ENCODE measurements around the gene CLSTN2. TPM values are rescaled to one million over a fixed set of nuclear protein-coding genes. Genes with fewer than 3 reads are reported as not detected.
A peak's percentile ranks its signal among the peaks of the same experiment; 100 is the strongest.

The CLSTN2 gene
- polyA plus RNA-seq, 4 donors = under 0.01 to 1.2 (median 0.84) TPM; not detected in 1

GRCh38 chr3:139937674-139938279 is 2.8 kb downstream of the CLSTN2 start:
- Histone ChIP-seq H3K27ac (ENCODE audit: low read depth in 1 of 3, low read length in 2 of 3) (no peak overlapping the region), H3K36me3 (ENCODE audit: control insufficient read depth in 3 of 3, insufficient read depth in 2 of 3, low read depth in 1 of 3, low read length in 3 of 3) (no peaks in the 10 kb centered on the region), H3K4me3 (ENCODE audit: low read depth in 1 of 3, low read length in 3 of 3) (no peak overlapping the region), H3K9me3 (ENCODE audit: control insufficient read depth in 2 of 2, insufficient read depth in 1 of 2, low read depth in 1 of 2, low read length in 1 of 2) (no peaks in the 10 kb centered on the region), H3K27me3 (ENCODE audit: control insufficient read depth in 3 of 3, insufficient read depth in 3 of 3, low read length in 3 of 3) (peaks cover 8 to 29% (median 12%) of the 10 kb centered on the region in 3 donors), H3K4me1 (ENCODE audit: control insufficient read depth in 3 of 3, insufficient read depth in 2 of 3, low read depth in 1 of 3, low read length in 2 of 3) (peaks cover 0 to 12% (median 0%) of the 10 kb centered on the region in 3 donors)
- 9 to 13% (median 10%) methylated on average over 8 of the region's 8 CpGs for WGBS, 3 donors
- DNase-seq (peak; percentile 25 to 42), FAIRE-seq (no peak)

GRCh38 chr3:139939681-139940190 is 4.8 kb downstream of the CLSTN2 start:
- peaks cover 4 to 20% (median 5%) of the 10 kb centered on the region in 3 donors for H3K27me3 ChIP-seq (ENCODE audit: control insufficient read depth in 3 of 3, insufficient read depth in 3 of 3, low read length in 3 of 3)
- H3K9me3 ChIP-seq (ENCODE audit: control insufficient read depth in 2 of 2, insufficient read depth in 1 of 2, low read depth in 1 of 2, low read length in 1 of 2) = no peaks in the 10 kb centered on the region
- no peak overlapping the region for H3K27ac ChIP-seq (ENCODE audit: low read depth in 1 of 3, low read length in 2 of 3)
- no peak overlapping the region for H3K4me3 ChIP-seq (ENCODE audit: low read depth in 1 of 3, low read length in 3 of 3)
- H3K36me3 ChIP-seq (ENCODE audit: control insufficient read depth in 3 of 3, insufficient read depth in 2 of 3, low read depth in 1 of 3, low read length in 3 of 3) = no peaks in the 10 kb centered on the region
- DNase-seq (no peak), FAIRE-seq (no peak)
- WGBS, 3 donors = 10 to 52% (median 34%) methylated on average over 2 of the region's 2 CpGs
- peaks cover 0 to 10% (median 0%) of the 10 kb centered on the region in 3 donors for H3K4me1 ChIP-seq (ENCODE audit: control insufficient read depth in 3 of 3, insufficient read depth in 2 of 3, low read depth in 1 of 3, low read length in 2 of 3)

GRCh38 chr3:139940622-139941021 is 5.6 kb downstream of the CLSTN2 start:
- Histone ChIP-seq H3K9me3 (ENCODE audit: control insufficient read depth in 2 of 2, insufficient read depth in 1 of 2, low read depth in 1 of 2, low read length in 1 of 2) (no peaks in the 10 kb centered on the region), H3K4me3 (ENCODE audit: low read depth in 1 of 3, low read length in 3 of 3) (no peak overlapping the region), H3K27me3 (ENCODE audit: control insufficient read depth in 3 of 3, insufficient read depth in 3 of 3, low read length in 3 of 3) (peaks cover 0 to 15% (median 4%) of the 10 kb centered on the region in 3 donors), H3K36me3 (ENCODE audit: control insufficient read depth in 3 of 3, insufficient read depth in 2 of 3, low read depth in 1 of 3, low read length in 3 of 3) (no peaks in the 10 kb centered on the region), H3K4me1 (ENCODE audit: control insufficient read depth in 3 of 3, insufficient read depth in 2 of 3, low read depth in 1 of 3, low read length in 2 of 3) (peaks cover 0 to 7% (median 0%) of the 10 kb centered on the region in 3 donors), H3K27ac (ENCODE audit: low read depth in 1 of 3, low read length in 2 of 3) (no peak overlapping the region)
- no peak for FAIRE-seq
- 9 to 29% (median 11%) methylated on average over 1 of the region's 1 CpG for WGBS, 3 donors
- peak; percentile 19 to 33 for DNase-seq

DNA sequence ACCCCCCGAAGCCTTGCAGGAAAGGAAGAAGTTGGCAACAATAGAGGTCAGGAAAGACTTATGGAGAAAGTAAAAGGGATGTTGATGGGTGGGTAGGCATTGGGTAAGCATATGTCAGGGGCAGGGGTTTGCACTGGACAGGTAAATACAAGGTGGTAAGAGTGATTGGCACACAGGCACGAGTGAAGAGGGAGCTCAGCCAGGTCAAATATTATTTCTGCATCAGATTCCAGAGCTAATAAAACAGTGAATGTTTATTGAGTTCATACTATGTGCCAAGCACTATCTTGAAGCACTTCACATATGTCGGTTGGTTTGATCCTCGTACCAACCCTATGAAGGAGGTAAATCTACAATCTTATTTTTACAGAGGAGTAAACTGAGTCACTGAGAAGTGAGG is 6.6 kb downstream of the CLSTN2 start:
- Histone ChIP-seq H3K27ac (ENCODE audit: low read depth in 1 of 3, low read length in 2 of 3) (no peak overlapping the region), H3K4me1 (ENCODE audit: control insufficient read depth in 3 of 3, insufficient read depth in 2 of 3, low read depth in 1 of 3, low read length in 2 of 3) (no peaks in the 10 kb centered on the region), H3K27me3 (ENCODE audit: control insufficient read depth in 3 of 3, insufficient read depth in 3 of 3, low read length in 3 of 3) (peaks cover 0 to 6% (median 0%) of the 10 kb centered on the region in 3 donors), H3K9me3 (ENCODE audit: control insufficient read depth in 2 of 2, insufficient read depth in 1 of 2, low read depth in 1 of 2, low read length in 1 of 2) (no peaks in the 10 kb centered on the region), H3K36me3 (ENCODE audit: control insufficient read depth in 3 of 3, insufficient read depth in 2 of 3, low read depth in 1 of 3, low read length in 3 of 3) (no peaks in the 10 kb centered on the region), H3K4me3 (ENCODE audit: low read depth in 1 of 3, low read length in 3 of 3) (no peak overlapping the region)
- FAIRE-seq = no peak
- 72 to 82% (median 75%) methylated on average over 4 of the region's 4 CpGs for WGBS, 3 donors
- no peak for DNase-seq

- no peak for FAIRE-seq
- no peaks in the 10 kb centered on the region for H3K4me1 ChIP-seq (ENCODE audit: control insufficient read depth in 3 of 3, insufficient read depth in 2 of 3, low read depth in 1 of 3, low read length in 2 of 3)
- no peak overlapping the region for H3K27ac ChIP-seq (ENCODE audit: low read depth in 1 of 3, low read length in 2 of 3)
- no peak overlapping the region for H3K4me3 ChIP-seq (ENCODE audit: low read depth in 1 of 3, low read length in 3 of 3)
- no peak for DNase-seq
- no peaks in the 10 kb centered on the region for H3K27me3 ChIP-seq (ENCODE audit: control insufficient read depth in 3 of 3, insufficient read depth in 3 of 3, low read length in 3 of 3)
- H3K9me3 ChIP-seq (ENCODE audit: control insufficient read depth in 2 of 2, insufficient read depth in 1 of 2, low read depth in 1 of 2, low read length in 1 of 2) = no peaks in the 10 kb centered on the region
- 86 to 94% (median 92%) methylated on average over 7 of the region's 7 CpGs for WGBS, 3 donors
- H3K36me3 ChIP-seq (ENCODE audit: control insufficient read depth in 3 of 3, insufficient read depth in 2 of 3, low read depth in 1 of 3, low read length in 3 of 3) = no peaks in the 10 kb centered on the region
Observed at GRCh38 chr3:139944256-139944910, 9.4 kb downstream of the CLSTN2 start.

- FAIRE-seq = no peak
- WGBS, 3 donors = 85 to 90% (median 87%) methylated on average over 4 of the region's 4 CpGs
- H3K36me3 ChIP-seq (ENCODE audit: control insufficient read depth in 3 of 3, insufficient read depth in 2 of 3, low read depth in 1 of 3, low read length in 3 of 3) = no peaks in the 10 kb centered on the region
Observed at GRCh38 chr3:139945386-139945785, 10.4 kb downstream of the CLSTN2 start.

DNA sequence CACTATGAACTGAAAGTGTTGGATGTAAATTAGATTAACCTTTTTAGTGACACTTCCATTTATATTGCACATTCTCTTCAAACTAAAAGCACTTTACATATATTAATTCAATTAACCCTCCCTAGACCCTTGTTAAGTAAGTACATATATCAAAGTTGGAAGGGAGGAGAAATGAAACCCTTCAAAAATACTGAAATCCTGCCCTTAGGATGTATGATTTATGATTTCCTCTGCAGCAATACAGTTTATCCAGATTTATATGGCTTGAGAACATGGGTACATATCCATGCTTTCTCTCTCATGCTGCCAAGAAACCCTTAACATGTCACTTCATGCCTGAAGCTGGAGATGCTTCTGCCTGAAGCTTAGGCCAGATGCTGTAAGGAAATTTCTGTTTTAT is 11.0 kb downstream of the CLSTN2 start:
- no peaks in the 10 kb centered on the region for H3K36me3 ChIP-seq (ENCODE audit: control insufficient read depth in 3 of 3, insufficient read depth in 2 of 3, low read depth in 1 of 3, low read length in 3 of 3)
- no peaks in the 10 kb centered on the region for H3K27me3 ChIP-seq (ENCODE audit: control insufficient read depth in 3 of 3, insufficient read depth in 3 of 3, low read length in 3 of 3)
- H3K4me1 ChIP-seq (ENCODE audit: control insufficient read depth in 3 of 3, insufficient read depth in 2 of 3, low read depth in 1 of 3, low read length in 2 of 3) = no peaks in the 10 kb centered on the region
- no peaks in the 10 kb centered on the region for H3K9me3 ChIP-seq (ENCODE audit: control insufficient read depth in 2 of 2, insufficient read depth in 1 of 2, low read depth in 1 of 2, low read length in 1 of 2)
- no peak overlapping the region for H3K4me3 ChIP-seq (ENCODE audit: low read depth in 1 of 3, low read length in 3 of 3)
- DNase-seq (no peak), FAIRE-seq (no peak)
- no peak overlapping the region for H3K27ac ChIP-seq (ENCODE audit: low read depth in 1 of 3, low read length in 2 of 3)

More at GRCh38 chr3:139945386-139945785, 10.4 kb downstream of the CLSTN2 start:
- DNase-seq = no peak
- H3K27ac ChIP-seq (ENCODE audit: low read depth in 1 of 3, low read length in 2 of 3) = no peak overlapping the region
- no peak overlapping the region for H3K4me3 ChIP-seq (ENCODE audit: low read depth in 1 of 3, low read length in 3 of 3)
- H3K9me3 ChIP-seq (ENCODE audit: control insufficient read depth in 2 of 2, insufficient read depth in 1 of 2, low read depth in 1 of 2, low read length in 1 of 2) = no peaks in the 10 kb centered on the region
- no peaks in the 10 kb centered on the region for H3K4me1 ChIP-seq (ENCODE audit: control insufficient read depth in 3 of 3, insufficient read depth in 2 of 3, low read depth in 1 of 3, low read length in 2 of 3)
- H3K27me3 ChIP-seq (ENCODE audit: control insufficient read depth in 3 of 3, insufficient read depth in 3 of 3, low read length in 3 of 3) = no peaks in the 10 kb centered on the region

GRCh38 chr3:139948467-139948866 is 13.5 kb downstream of the CLSTN2 start:
- no peak for FAIRE-seq
- Histone ChIP-seq H3K36me3 (ENCODE audit: control insufficient read depth in 3 of 3, insufficient read depth in 2 of 3, low read depth in 1 of 3, low read length in 3 of 3) (no peaks in the 10 kb centered on the region), H3K4me1 (ENCODE audit: control insufficient read depth in 3 of 3, insufficient read depth in 2 of 3, low read depth in 1 of 3, low read length in 2 of 3) (no peaks in the 10 kb centered on the region), H3K27ac (ENCODE audit: low read depth in 1 of 3, low read length in 2 of 3) (no peak overlapping the region), H3K4me3 (ENCODE audit: low read depth in 1 of 3, low read length in 3 of 3) (no peak overlapping the region), H3K27me3 (ENCODE audit: control insufficient read depth in 3 of 3, insufficient read depth in 3 of 3, low read length in 3 of 3) (no peaks in the 10 kb centered on the region), H3K9me3 (ENCODE audit: control insufficient read depth in 2 of 2, insufficient read depth in 1 of 2, low read depth in 1 of 2, low read length in 1 of 2) (no peaks in the 10 kb centered on the region)
- no peak for DNase-seq
